Stimulated activated CD8-positive, alpha-beta memory T cell treated with anti-CD3 and anti-CD28 coated beads, Interleukin-4, amount 100 ng/mL, for 48 hours (primary cell): ENCODE measurements around the gene HIGD1A.

Source experiments
- DNase-seq: peaks from one replicate; pipeline ENCODE4 v3.0.0-alpha.2; 2020

Gene HIGD1A

GRCh38 chr3:42733501-42734262 lies 70.6 kb downstream of the HIGD1A start:
- peak; percentile 10 for DNase-seq
